Astrocyte (in vitro differentiated cells and primary cell): ENCODE measurements around the gene WFDC6. TPM values are rescaled to one million over a fixed set of nuclear protein-coding genes. Genes with fewer than 3 reads are reported as not detected.

Experiments used
- DNase-seq: peaks from one replicate; pipeline ENCODE4 v3.0.0-alpha.2; 2010; ENCODE audit warnings: low read depth
- FAIRE-seq: peaks from 2 replicates; lab custom pipeline; 2011; peaks lifted over from hg19 to GRCh38; lab: Jason Lieb, UNC
- H2AFZ ChIP-seq: 2 replicates; pipeline ENCODE4 v1.6.0; 2012; ENCODE audit warnings: low read depth, low read length, inconsistent platforms
- H3K27ac ChIP-seq: 2 replicates; pipeline ENCODE4 v1.5.1; 2011; ENCODE audit warnings: low read depth, low read length, inconsistent platforms
- H3K27me3 ChIP-seq: 2 replicates; pipeline ENCODE4 v1.6.0; 2011; ENCODE audit warnings: low read length, inconsistent platforms; ENCODE audit not compliant: insufficient read depth
- H3K36me3 ChIP-seq: 2 replicates; pipeline ENCODE4 v1.5.1; 2011; ENCODE audit warnings: low read length, inconsistent platforms; ENCODE audit not compliant: insufficient read depth
- H3K4me1 ChIP-seq: 2 replicates; pipeline ENCODE4 v1.5.1; 2011; ENCODE audit warnings: low read length, inconsistent platforms; ENCODE audit not compliant: insufficient read depth
- H3K4me2 ChIP-seq: 2 replicates; pipeline ENCODE4 v1.6.0; 2012; ENCODE audit warnings: low read length, inconsistent platforms
- H3K4me3 ChIP-seq: 2 replicates; pipeline ENCODE4 v1.5.1; 2011; ENCODE audit warnings: low read depth, mild to moderate bottlenecking, low read length, inconsistent platforms; ENCODE audit not compliant: insufficient read depth
- H3K79me2 ChIP-seq: 2 replicates; pipeline ENCODE4 v1.6.0; 2012; ENCODE audit warnings: mild to moderate bottlenecking, low read length, inconsistent platforms; ENCODE audit not compliant: insufficient read depth
- H3K9ac ChIP-seq: 2 replicates; pipeline ENCODE4 v1.6.0; 2012; ENCODE audit warnings: mild to moderate bottlenecking, low read length, inconsistent platforms
- H3K9me3 ChIP-seq: 2 replicates; pipeline ENCODE4 v1.5.1; 2012; ENCODE audit warnings: low read depth, mild to moderate bottlenecking, low read length, inconsistent platforms; ENCODE audit not compliant: insufficient read depth
- H4K20me1 ChIP-seq: 2 replicates; pipeline ENCODE4 v1.6.0; 2012; ENCODE audit warnings: low read length, inconsistent platforms; ENCODE audit not compliant: insufficient read depth
- H3K27ac Mint-ChIP-seq: one replicate; pipeline ENCODE4 v1.8.0; 2021; ENCODE audit warnings: mild to moderate bottlenecking, mixed read lengths; ENCODE audit not compliant: unreplicated experiment
- H3K27me3 Mint-ChIP-seq: one replicate; pipeline ENCODE4 v1.8.0; 2021; ENCODE audit warnings: low read depth, mixed read lengths; ENCODE audit not compliant: unreplicated experiment
- H3K36me3 Mint-ChIP-seq: one replicate; pipeline ENCODE4 v1.8.0; 2021; ENCODE audit warnings: low read depth, mixed read lengths; ENCODE audit not compliant: unreplicated experiment
- H3K4me1 Mint-ChIP-seq: one replicate; pipeline ENCODE4 v1.8.0; 2021; ENCODE audit warnings: low read depth, mixed read lengths; ENCODE audit not compliant: unreplicated experiment
- H3K4me3 Mint-ChIP-seq: one replicate; pipeline ENCODE4 v1.8.0; 2021; ENCODE audit warnings: mild to moderate bottlenecking, moderate library complexity, mixed read lengths; ENCODE audit not compliant: unreplicated experiment
- H3K9me3 Mint-ChIP-seq: one replicate; pipeline ENCODE4 v1.8.0; 2021; ENCODE audit warnings: mild to moderate bottlenecking, mixed read lengths; ENCODE audit not compliant: unreplicated experiment
- EZH2 ChIP-seq: IDR thresholded peaks from 2 replicates; pipeline ENCODE4 v1.6.1; 2012; ENCODE audit warnings: mild to moderate bottlenecking, low read length, inconsistent platforms; ENCODE audit not compliant: insufficient read depth
- total RNA-seq: library from RNA; stranded (reverse); gene quantifications from 2 replicates; pipeline ENCODE4 v1.2.1, GENCODE V29; 2021
- TF ChIP-seq, protein P1 (sequence below): IDR thresholded peaks from 2 replicates; pipeline ENCODE4 v1.5.1; 2011; ENCODE audit warnings: low read depth, mild to moderate bottlenecking, inconsistent platforms, low read length, moderate library complexity; ENCODE audit not compliant: insufficient read depth

The WFDC6 gene
- total RNA-seq, 1 donor from 2014 or later: not detected

DNA sequence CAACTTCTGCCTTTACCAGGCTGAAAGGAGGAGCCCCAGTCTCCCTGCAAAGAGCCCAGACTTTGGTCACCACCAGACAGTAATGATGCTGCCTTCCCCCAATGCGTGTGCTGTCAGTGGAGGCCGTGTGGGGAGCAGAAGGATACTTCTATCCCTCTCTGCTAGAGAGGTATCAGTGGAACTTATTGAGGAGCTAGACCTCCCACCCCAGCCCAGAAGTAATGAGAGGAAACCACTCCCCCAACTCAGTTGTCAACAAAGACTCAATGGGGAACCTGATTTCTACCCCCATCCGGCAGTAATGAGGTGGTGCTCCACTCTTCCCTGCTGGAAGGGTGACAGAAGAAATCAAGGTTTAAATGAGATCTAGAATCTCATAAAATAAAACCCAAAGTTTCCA, 44.2 kb upstream of the WFDC6 start:
- H3K27ac ChIP-seq: no peak overlapping the region
- H4K20me1 ChIP-seq: no peaks in the 10 kb centered on the region
- H3K4me3 ChIP-seq: no peak overlapping the region
- FAIRE-seq (no peak), DNase-seq (no peak)
- H3K36me3 Mint-ChIP-seq: no peaks in the 10 kb centered on the region
- no peaks in the 10 kb centered on the region for H3K4me1 Mint-ChIP-seq
- H3K9ac ChIP-seq: no peak overlapping the region
- H3K9me3 Mint-ChIP-seq: peaks cover 3% of the 10 kb centered on the region
- no peak for TF ChIP-seq EZH2
- TF ChIP-seq, protein P1, sequence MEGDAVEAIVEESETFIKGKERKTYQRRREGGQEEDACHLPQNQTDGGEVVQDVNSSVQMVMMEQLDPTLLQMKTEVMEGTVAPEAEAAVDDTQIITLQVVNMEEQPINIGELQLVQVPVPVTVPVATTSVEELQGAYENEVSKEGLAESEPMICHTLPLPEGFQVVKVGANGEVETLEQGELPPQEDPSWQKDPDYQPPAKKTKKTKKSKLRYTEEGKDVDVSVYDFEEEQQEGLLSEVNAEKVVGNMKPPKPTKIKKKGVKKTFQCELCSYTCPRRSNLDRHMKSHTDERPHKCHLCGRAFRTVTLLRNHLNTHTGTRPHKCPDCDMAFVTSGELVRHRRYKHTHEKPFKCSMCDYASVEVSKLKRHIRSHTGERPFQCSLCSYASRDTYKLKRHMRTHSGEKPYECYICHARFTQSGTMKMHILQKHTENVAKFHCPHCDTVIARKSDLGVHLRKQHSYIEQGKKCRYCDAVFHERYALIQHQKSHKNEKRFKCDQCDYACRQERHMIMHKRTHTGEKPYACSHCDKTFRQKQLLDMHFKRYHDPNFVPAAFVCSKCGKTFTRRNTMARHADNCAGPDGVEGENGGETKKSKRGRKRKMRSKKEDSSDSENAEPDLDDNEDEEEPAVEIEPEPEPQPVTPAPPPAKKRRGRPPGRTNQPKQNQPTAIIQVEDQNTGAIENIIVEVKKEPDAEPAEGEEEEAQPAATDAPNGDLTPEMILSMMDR: no peak
- H3K9me3 ChIP-seq: no peaks in the 10 kb centered on the region
- no peaks in the 10 kb centered on the region for H3K4me1 ChIP-seq
- no peaks in the 10 kb centered on the region for H3K27me3 ChIP-seq
- peaks cover 2% of the 10 kb centered on the region for H3K27me3 Mint-ChIP-seq
- no peak overlapping the region for H3K4me2 ChIP-seq
- H3K4me3 Mint-ChIP-seq: no peak overlapping the region
- no peaks in the 10 kb centered on the region for H3K79me2 ChIP-seq
- no peak overlapping the region for H2AFZ ChIP-seq
- H3K27ac Mint-ChIP-seq: no peak overlapping the region
- no peaks in the 10 kb centered on the region for H3K36me3 ChIP-seq

DNA sequence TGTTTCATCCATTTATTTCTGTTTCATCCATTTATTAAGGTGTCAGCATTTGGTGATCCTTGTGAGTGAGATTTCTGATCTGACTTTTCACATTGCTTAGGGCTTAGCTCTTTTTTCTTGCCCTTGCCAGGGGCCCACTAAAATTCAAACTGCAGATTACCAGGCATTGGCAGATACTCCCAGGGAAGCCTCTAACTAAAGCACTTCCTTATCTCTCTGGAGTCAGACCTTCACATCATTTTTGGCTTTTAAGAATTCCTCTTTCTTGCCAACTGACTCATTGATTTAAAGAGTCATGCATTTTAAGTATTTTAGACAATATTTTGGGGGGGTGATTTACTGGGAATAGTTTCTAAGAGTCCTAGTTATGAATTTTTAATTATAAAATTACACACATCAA, 42.4 kb upstream of the WFDC6 start:
- TF ChIP-seq, protein P1: no peak
- TF ChIP-seq EZH2: no peak

DNA sequence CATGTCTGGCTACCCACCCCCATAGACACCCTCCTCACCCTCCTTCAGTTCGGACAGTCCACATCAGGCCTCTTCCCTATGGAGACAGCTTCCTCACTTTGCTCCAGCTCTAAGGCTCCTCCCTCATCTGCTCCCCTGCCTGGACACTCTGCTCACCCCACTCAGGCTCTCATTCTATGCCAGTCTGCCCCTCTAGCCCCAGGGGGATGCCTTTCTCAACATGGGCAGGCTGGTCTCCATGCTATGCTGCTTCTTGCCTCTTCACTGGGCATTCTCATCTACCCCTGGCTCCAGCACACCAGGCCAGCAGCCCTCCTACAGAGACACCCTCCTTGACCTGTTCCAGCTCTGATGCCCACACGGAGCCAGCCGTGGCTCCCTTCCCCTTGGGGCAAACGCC, 39.9 kb upstream of the WFDC6 start, which contains the start of gene WFDC8:
Gene WFDC8 (minus strand): TSS at position 101 of the 400 bp plus-strand sequence. CDS start 37 bp downstream, at position 64.
- no peak within 1 kb of the TSS for H3K4me3 Mint-ChIP-seq
- Histone ChIP-seq H3K27me3 (no peaks in the 10 kb centered on the region), H2AFZ (no peak within 1 kb of the TSS), H3K9me3 (no peaks in the 10 kb centered on the region), H3K36me3 (no peaks in the 10 kb centered on the region), H4K20me1 (no peaks in the 10 kb centered on the region), H3K4me2 (no peak within 1 kb of the TSS), H3K79me2 (no peaks in the 10 kb centered on the region), H3K9ac (no peak within 1 kb of the TSS), H3K27ac (no peak within 1 kb of the TSS), H3K4me1 (no peaks in the 10 kb centered on the region), H3K4me3 (no peak within 1 kb of the TSS)
- peaks cover 3% of the 10 kb centered on the region for H3K9me3 Mint-ChIP-seq
- no peak within 1 kb of the TSS for H3K27ac Mint-ChIP-seq
- no peaks in the 10 kb centered on the region for H3K36me3 Mint-ChIP-seq
- FAIRE-seq (no peak), DNase-seq (no peak)
- TF ChIP-seq, protein P1: no peak
- no peak for TF ChIP-seq EZH2
- H3K27me3 Mint-ChIP-seq: peaks cover 2% of the 10 kb centered on the region
- H3K4me1 Mint-ChIP-seq: peaks cover 3% of the 10 kb centered on the region

More for the DNA sequence above, 42.4 kb upstream of the WFDC6 start:
- DNase-seq (peak; percentile 27), FAIRE-seq (no peak)
- Mint-ChIP-seq H3K4me3 (no peak overlapping the region), H3K27ac (no peak overlapping the region), H3K4me1 (peaks cover 3% of the 10 kb centered on the region), H3K9me3 (peaks cover 3% of the 10 kb centered on the region), H3K27me3 (peaks cover 2% of the 10 kb centered on the region), H3K36me3 (no peaks in the 10 kb centered on the region)
- Histone ChIP-seq H3K9ac (no peak overlapping the region), H4K20me1 (no peaks in the 10 kb centered on the region), H3K36me3 (no peaks in the 10 kb centered on the region), H3K9me3 (no peaks in the 10 kb centered on the region), H3K27ac (no peak overlapping the region), H3K4me3 (no peak overlapping the region), H3K4me1 (no peaks in the 10 kb centered on the region), H3K27me3 (no peaks in the 10 kb centered on the region), H2AFZ (no peak overlapping the region), H3K79me2 (no peaks in the 10 kb centered on the region), H3K4me2 (no peak overlapping the region)
